HG02885 (cell line): ENCODE measurements around the gene PLA2G1B.

Experiments used
- ATAC-seq: cut with Tn5 transposase; IDR thresholded peaks from one replicate; pipeline ENCODE4 v1.9.1; 2021; ENCODE audit warnings: mild to moderate bottlenecking; ENCODE audit not compliant: unreplicated experiment, poor library complexity

Gene PLA2G1B

DNA sequence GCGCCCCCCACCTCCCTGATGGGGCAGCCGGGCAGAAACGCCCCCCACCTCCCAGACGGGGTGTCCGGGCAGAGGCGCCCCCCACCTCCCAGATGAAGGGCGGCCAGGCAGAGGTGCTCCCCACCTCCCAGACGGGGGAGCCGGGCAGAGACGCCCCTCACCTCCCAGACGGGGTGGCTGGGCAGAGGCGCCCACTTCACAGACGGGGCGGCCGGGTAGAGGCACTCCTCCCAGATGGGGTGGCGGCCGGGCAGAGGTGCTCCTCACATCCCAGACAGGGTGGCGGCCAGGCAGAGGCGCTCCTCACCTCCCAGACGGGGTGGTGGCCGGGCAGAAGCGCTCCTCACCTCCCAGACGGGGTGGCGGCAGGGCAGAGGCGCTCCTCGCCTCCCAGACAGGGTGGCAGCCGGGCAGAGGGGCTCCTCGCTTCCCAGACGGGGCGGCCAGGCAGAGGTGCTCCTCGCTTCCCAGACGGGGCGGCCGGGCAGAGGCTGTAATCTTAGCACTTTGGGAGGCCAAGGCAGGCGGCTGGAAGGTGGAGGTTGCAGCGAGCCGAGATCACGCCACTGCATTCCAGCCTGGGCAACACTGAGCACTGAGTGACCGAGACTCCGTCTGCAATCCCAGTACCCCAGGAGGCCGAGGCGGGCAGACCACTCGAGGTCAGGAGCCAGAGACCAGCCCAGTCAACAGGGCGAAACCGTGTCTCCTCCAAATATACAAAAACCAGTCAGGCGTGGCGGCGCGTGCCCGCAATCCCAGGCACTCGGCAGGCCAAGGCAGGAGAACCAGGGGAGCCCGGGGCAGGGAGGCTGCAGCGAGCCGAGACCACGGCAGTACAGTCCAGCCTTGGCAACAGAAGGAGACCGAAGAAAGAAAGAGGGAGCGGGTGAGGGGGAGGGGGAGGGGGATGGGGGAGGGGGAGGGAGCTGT lies 49.2 kb downstream of the PLA2G1B start:
- no peak for ATAC-seq

- no peak for ATAC-seq
These were observed 50.8 kb downstream of the PLA2G1B start for GRCh38 chr12:120276734-120277133.
